GM10266 (cell line): ENCODE results near the gene GPSM1.

ENCODE experiments used
- DNase-seq: peaks from one replicate; pipeline ENCODE4 v3.0.0; 2012; ENCODE audit errors: extremely low spot score
- CTCF ChIP-seq: IDR thresholded peaks from 2 replicates; pipeline ENCODE4 v1.5.1; 2012; ENCODE audit warnings: mild to moderate bottlenecking, low read depth; ENCODE audit not compliant: control insufficient read depth, insufficient read depth; ENCODE audit errors: missing control alignments

Gene GPSM1

GRCh38 chr9:136326761-136327303, 507 bp upstream of the GPSM1 start:
- no peak for TF ChIP-seq CTCF
- DNase-seq, result no peak

GRCh38 chr9:136328011-136328621, 777 bp downstream of the GPSM1 start:
- no peak for TF ChIP-seq CTCF
- DNase-seq, result no peak

GRCh38 chr9:136328622-136329041, 1.3 kb downstream of the GPSM1 start:
- TF ChIP-seq CTCF, result no peak
- no peak for DNase-seq

GRCh38 chr9:136329211-136329627, 1.9 kb downstream of the GPSM1 start:
- DNase-seq, result no peak
- no peak for TF ChIP-seq CTCF

GRCh38 chr9:136329636-136330405, 2.5 kb downstream of the GPSM1 start:
- TF ChIP-seq CTCF, result no peak
- no peak for DNase-seq

GRCh38 chr9:136330406-136330990, 3.2 kb downstream of the GPSM1 start:
- no peak for DNase-seq
- TF ChIP-seq CTCF, result no peak

- TF ChIP-seq CTCF, result no peak
Observed at GRCh38 chr9:136331030-136331429, 3.7 kb downstream of the GPSM1 start.

More at GRCh38 chr9:136331030-136331429, 3.7 kb downstream of the GPSM1 start:
- DNase-seq, result no peak
